DND-41 (cell line): Measurements from ENCODE around the gene C6orf52.
"Not testable (repeated sequence)": the region's sequence is repeated elsewhere in the genome, so short reads cannot be mapped to it uniquely, and the experiment has no call there.

Source experiments
- ATAC-seq: fragments of 200-7000 bp; cut with Tn5 transposase; 3 replicates; pipeline ENCODE4 v1.9.1; 2021; ENCODE audit warnings: low read depth; ENCODE audit not compliant: insufficient read depth
- DNase-seq: peaks from one replicate; pipeline ENCODE4 v3.0.0-alpha.2; 2020
- H2AFZ ChIP-seq: 2 replicates; pipeline ENCODE4 v1.6.0; 2012; ENCODE audit warnings: low read depth, low read length
- H3K27ac ChIP-seq: 2 replicates; pipeline ENCODE4 v1.5.1; 2012; ENCODE audit warnings: low read length, inconsistent platforms
- H3K27me3 ChIP-seq: fragments of 200-600 bp; sonication (generic); 2 replicates; pipeline ENCODE4 v1.6.0; 2012; ENCODE audit warnings: low read length, mild to moderate bottlenecking, inconsistent platforms; ENCODE audit not compliant: insufficient read depth, poor library complexity
- H3K36me3 ChIP-seq: 2 replicates; pipeline ENCODE4 v1.5.1; 2012; ENCODE audit warnings: low read length, inconsistent platforms; ENCODE audit not compliant: insufficient read depth
- H3K4me1 ChIP-seq: 2 replicates; pipeline ENCODE4 v1.5.1; 2012; ENCODE audit warnings: mild to moderate bottlenecking, low read length; ENCODE audit not compliant: insufficient read depth
- H3K4me2 ChIP-seq: 2 replicates; pipeline ENCODE4 v1.6.0; 2012; ENCODE audit warnings: mild to moderate bottlenecking, moderate library complexity, low read length, inconsistent platforms; ENCODE audit not compliant: insufficient read depth
- H3K4me3 ChIP-seq, 2 experiments: fragments of 200-600 bp in 1 of 2; shearing (Covaris generic) in 1 of 2; 2 replicates each; pipeline ENCODE4 v1.5.1; 2012 to 2016; ENCODE audit warnings: inconsistent platforms in 2 of 2, low read length in 2 of 2, mild to moderate bottlenecking in 2 of 2, low read depth in 1 of 2, moderate library complexity in 1 of 2
- H3K79me2 ChIP-seq: 2 replicates; pipeline ENCODE4 v1.6.0; 2012; ENCODE audit warnings: low read length, inconsistent platforms; ENCODE audit not compliant: insufficient read depth
- H3K9ac ChIP-seq: 2 replicates; pipeline ENCODE4 v1.6.0; 2012; ENCODE audit warnings: low read depth, mild to moderate bottlenecking, inconsistent platforms, low read length, moderate library complexity
- H3K9me3 ChIP-seq: 2 replicates; pipeline ENCODE4 v1.5.1; 2012; ENCODE audit warnings: low read length, moderate library complexity, mild to moderate bottlenecking, inconsistent platforms; ENCODE audit not compliant: insufficient read depth, severe bottlenecking
- H4K20me1 ChIP-seq: 2 replicates; pipeline ENCODE4 v1.6.0; 2012; ENCODE audit warnings: low read length; ENCODE audit not compliant: insufficient read depth
- EZH2 ChIP-seq: IDR thresholded peaks from 3 replicates; pipeline ENCODE4 v1.6.1; 2012; ENCODE audit warnings: borderline replicate concordance, low read depth, mild to moderate bottlenecking, moderate library complexity, low read length, inconsistent platforms; ENCODE audit not compliant: severe bottlenecking
- TF ChIP-seq, protein P1 (sequence below): IDR thresholded peaks from 2 replicates; pipeline ENCODE4 v1.5.1; 2012; ENCODE audit warnings: borderline replicate concordance, low read length, moderate library complexity, mild to moderate bottlenecking; ENCODE audit not compliant: poor library complexity, severe bottlenecking; ENCODE audit errors: extremely low read depth

Gene C6orf52

DNA sequence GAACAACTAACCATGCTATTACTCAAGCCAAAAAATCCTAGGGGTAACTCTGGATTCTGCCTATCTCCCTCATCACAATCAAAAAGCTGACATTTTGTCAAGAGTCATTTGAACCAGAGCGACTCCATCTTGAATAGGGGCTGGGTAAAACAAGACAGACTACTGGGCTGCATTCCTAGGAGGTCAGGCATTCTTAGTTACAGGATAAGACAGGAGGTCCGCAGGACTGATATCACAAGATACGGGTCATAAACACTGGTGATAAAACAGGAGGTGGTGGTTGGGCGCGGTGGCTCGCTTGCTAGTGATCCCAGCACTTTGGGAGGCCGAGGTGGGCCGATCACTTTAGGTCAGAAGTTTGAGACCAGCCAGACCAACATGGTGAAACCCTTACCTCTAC, 32.2 kb downstream of the C6orf52 start:
- Histone ChIP-seq H3K27me3 (no peaks in the 10 kb centered on the region), H3K4me1 (no peaks in the 10 kb centered on the region), H3K79me2 (no peaks in the 10 kb centered on the region), H3K36me3 (no peaks in the 10 kb centered on the region), H3K27ac (no peak overlapping the region), H3K4me2 (no peak overlapping the region), H4K20me1 (no peaks in the 10 kb centered on the region), H3K9me3 (no peaks in the 10 kb centered on the region), H2AFZ (no peak overlapping the region), H3K9ac (no peak overlapping the region), H3K4me3 (no peak overlapping the region)
- TF ChIP-seq, protein P1, sequence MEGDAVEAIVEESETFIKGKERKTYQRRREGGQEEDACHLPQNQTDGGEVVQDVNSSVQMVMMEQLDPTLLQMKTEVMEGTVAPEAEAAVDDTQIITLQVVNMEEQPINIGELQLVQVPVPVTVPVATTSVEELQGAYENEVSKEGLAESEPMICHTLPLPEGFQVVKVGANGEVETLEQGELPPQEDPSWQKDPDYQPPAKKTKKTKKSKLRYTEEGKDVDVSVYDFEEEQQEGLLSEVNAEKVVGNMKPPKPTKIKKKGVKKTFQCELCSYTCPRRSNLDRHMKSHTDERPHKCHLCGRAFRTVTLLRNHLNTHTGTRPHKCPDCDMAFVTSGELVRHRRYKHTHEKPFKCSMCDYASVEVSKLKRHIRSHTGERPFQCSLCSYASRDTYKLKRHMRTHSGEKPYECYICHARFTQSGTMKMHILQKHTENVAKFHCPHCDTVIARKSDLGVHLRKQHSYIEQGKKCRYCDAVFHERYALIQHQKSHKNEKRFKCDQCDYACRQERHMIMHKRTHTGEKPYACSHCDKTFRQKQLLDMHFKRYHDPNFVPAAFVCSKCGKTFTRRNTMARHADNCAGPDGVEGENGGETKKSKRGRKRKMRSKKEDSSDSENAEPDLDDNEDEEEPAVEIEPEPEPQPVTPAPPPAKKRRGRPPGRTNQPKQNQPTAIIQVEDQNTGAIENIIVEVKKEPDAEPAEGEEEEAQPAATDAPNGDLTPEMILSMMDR = no peak
- TF ChIP-seq EZH2 = no peak
- ATAC-seq (no peak), DNase-seq (no peak)

DNA sequence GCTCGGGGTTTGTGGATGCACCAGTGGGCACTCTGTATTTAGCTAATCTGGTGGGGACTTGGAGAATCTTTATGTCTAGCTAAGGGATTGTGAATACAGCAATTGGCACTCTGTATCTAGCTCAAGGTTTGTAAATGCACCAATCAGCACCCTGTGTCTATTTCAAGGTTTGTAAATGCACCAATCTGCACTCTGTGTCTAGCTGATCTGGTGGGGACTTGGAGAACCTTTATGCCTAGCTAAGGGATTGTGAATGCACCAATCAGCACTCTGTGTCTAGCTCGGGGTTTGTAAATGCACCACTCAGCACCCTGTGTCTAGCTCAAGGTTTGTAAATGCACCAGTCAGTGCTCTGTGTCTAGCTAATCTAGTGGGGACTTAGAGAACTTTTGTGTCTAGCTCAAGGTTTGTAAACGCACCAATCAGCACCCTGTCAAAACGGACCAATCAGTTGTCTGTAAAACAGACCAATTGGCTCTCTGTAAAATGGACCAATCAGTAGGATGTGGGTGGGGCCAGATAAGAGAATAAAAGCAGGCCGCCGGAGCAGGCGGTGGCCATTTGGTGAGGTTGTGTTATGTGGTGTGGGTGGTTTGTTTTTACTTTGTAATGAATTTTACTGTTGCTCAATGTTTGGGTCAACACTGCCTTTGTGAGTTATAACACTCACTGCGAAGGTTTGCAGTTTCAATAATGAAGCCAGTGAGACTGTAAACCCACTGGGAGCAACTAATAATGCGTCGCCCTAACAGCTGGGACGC, 33.8 kb downstream of the C6orf52 start:
- H3K27ac ChIP-seq, H2AFZ ChIP-seq, H3K9me3 ChIP-seq, H3K4me3 ChIP-seq, H3K27me3 ChIP-seq, H3K4me2 ChIP-seq, H4K20me1 ChIP-seq, H3K36me3 ChIP-seq, DNase-seq, H3K4me1 ChIP-seq, ATAC-seq, H3K79me2 ChIP-seq, H3K9ac ChIP-seq: not testable (repeated sequence)

DNA sequence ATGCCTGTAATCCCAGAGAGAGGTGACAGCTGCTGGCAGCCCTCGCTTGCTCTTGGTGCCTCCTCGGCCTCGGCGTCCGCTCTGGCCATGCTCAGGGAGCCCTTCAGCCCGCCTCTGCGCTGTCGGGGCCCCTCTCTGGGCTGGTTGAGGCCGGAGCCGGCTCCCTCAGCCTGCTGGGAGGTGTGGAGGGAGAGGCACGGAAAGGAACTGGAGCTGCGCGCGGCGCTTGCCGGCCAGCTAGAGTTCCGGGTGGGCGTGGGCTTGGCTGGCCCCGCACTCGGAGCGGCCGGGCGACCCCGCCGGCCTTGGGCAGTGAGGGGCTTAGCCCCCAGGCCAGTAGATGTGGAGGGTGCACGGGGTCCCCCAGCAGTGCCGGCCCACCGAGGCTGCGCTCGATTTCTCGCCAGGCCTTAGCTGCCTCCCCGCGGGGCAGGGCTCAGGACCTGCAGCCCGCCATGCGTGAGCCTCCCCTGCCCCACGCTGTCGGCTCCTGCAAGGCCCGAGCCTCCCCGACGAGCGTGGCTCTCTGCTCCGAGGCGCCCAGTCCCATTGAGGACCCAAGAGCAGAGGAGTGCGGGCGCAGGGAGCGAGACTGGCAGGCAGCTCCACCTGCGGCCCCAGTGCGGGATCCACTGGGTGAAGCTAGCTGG, 34.6 kb downstream of the C6orf52 start:
- TF ChIP-seq EZH2 = no peak
- TF ChIP-seq, protein P1 = no peak
- no peaks in the 10 kb centered on the region for H4K20me1 ChIP-seq
- no peak overlapping the region for H3K27ac ChIP-seq
- H3K27me3 ChIP-seq = peaks cover 3% of the 10 kb centered on the region
- ATAC-seq (no peak), DNase-seq (no peak)
- no peak overlapping the region for H3K4me2 ChIP-seq
- H3K36me3 ChIP-seq = no peaks in the 10 kb centered on the region
- H3K4me1 ChIP-seq = 0 out of 2 replicates have a peak, but pooled peaks cover 3% of the 10 kb centered on the region
- H3K79me2 ChIP-seq = no peaks in the 10 kb centered on the region
- H3K9ac ChIP-seq = no peak overlapping the region
- no peaks in the 10 kb centered on the region for H3K9me3 ChIP-seq
- H2AFZ ChIP-seq = no peak overlapping the region
- H3K4me3 ChIP-seq = no peak overlapping the region

DNA sequence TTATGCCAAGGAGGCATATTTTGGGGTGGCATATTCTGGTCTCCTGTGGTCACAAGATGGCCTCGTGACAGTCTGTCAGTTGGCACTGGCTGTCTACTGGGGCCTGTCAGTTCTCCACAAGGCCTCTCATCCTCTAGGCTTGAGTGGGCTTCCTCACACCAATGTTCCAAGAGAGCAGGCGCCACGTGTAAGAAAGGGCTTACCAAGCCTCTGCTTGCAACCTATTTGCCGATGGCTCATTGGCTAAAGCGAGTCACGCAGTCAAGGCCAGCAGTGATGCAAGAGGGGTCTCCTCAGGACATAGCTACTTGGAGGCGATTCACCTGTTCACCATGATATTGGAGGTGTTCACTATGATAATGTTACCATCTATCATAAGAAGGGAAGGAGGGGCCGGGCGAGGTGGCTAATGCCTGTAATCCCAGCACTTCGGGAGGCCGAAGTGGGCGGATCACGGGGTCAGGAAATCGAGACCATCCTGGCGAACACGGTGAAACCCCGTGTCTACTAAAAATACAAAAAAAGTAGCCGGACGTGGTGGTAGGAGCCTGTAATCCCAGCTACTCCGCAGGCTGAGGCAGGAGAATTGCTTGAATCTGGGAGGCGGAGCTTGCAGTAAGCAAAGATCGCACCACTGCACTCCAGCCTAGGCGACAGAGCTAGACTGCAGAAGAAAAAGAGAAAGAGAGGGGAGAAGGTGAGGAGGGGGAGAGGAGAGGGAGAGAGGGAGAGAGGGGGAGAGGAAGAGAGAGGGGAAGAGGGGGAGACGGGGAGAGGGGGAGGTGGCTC, 35.3 kb downstream of the C6orf52 start:
- Histone ChIP-seq H3K36me3 (no peaks in the 10 kb centered on the region), H3K4me2 (no peak overlapping the region), H3K9ac (no peak overlapping the region), H4K20me1 (no peaks in the 10 kb centered on the region), H3K27ac (no peak overlapping the region), H3K4me1 (0 out of 2 replicates have a peak, but pooled peaks cover 3% of the 10 kb centered on the region), H3K79me2 (no peaks in the 10 kb centered on the region), H3K4me3 (no peak overlapping the region), H2AFZ (no peak overlapping the region), H3K27me3 (peaks cover 3% of the 10 kb centered on the region), H3K9me3 (no peaks in the 10 kb centered on the region)
- ATAC-seq = no peak
- DNase-seq = no peak
- TF ChIP-seq EZH2 = no peak
- TF ChIP-seq, protein P1 = no peak
